ENCODE results near the gene ARMH4. TPM values are rescaled to one million over a fixed set of nuclear protein-coding genes. Genes with fewer than 3 reads are reported as not detected.

Gene ARMH4
- total RNA-seq, 1 experiment from 2014 or later: 42.6 TPM

DNA sequence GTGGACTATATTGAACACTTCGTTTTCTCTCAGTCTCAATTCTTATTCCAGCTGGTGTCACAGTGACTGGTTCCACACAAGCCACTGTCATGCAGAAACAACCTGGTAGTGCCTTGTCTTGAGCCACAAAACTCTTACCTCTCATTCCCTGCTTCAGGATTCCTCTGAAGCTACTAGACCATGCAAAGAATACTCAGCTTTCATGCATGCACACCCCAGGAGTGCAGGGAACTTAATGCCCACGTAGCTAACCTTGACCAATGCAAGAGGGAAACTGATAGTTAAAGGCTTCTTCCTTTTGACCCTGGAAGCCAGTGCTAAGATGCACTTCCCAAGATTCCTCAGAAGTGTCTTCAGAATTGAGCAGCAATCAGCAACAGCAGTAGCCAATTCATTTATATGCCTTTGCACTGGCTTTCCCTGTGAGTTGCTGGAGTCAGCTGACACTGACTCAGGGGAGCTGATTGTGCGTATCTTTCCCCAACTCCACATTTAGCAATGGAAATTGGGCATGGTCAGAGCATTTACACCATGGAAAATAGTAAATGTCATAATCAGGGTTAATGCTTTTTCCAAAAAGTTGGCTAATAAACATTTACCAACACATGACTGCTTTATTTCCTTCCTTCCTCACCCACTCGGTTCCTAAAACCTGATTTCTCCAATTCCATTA, 172.5 kb downstream of the ARMH4 start:
- Histone ChIP-seq H3K23ac (ENCODE audit: insufficient read length, low read depth, low read length) (no peak overlapping the region), H2BK12ac (ENCODE audit: insufficient read length, low read depth, low read length) (no peak overlapping the region), H3K56ac (ENCODE audit: insufficient read length, low read depth, low read length) (no peak overlapping the region), H3K27ac (ENCODE audit: insufficient read length, low read depth, low read length) (no peak overlapping the region), H3T11ph (ENCODE audit: low read length) (no peak overlapping the region), H3K4ac (ENCODE audit: low read depth, low read length) (no peak overlapping the region), H3K14ac (ENCODE audit: insufficient read depth, low read length) (no peak overlapping the region), H2BK120ac (ENCODE audit: low read depth, low read length, poor library complexity, severe bottlenecking) (no peak overlapping the region), H3K79me2 (ENCODE audit: insufficient read depth, low read length) (no peaks in the 10 kb centered on the region), H4K20me1 (ENCODE audit: control insufficient read depth, insufficient read depth, insufficient read length) (no peaks in the 10 kb centered on the region), H3K23me2 (ENCODE audit: insufficient read length, low read depth, low read length, poor library complexity, severe bottlenecking) (no peaks in the 10 kb centered on the region), H4K5ac (ENCODE audit: insufficient read length, low read depth, low read length) (no peak overlapping the region), H3K9me3 (ENCODE audit: control insufficient read depth, low read depth, low read length) (no peaks in the 10 kb centered on the region), H4K91ac (ENCODE audit: insufficient read length, low read depth, low read length) (no peak overlapping the region), H2BK15ac (ENCODE audit: low read depth, low read length) (no peak overlapping the region), H2BK5ac (ENCODE audit: insufficient read length, low read length) (no peak overlapping the region), H3K79me1 (ENCODE audit: insufficient read depth, low read depth, low read length, poor library complexity, severe bottlenecking) (no peaks in the 10 kb centered on the region), H3K4me1 (ENCODE audit: insufficient read depth, low read length) (0 out of 2 replicates have a peak, but pooled peaks cover 2% of the 10 kb centered on the region), H3K18ac (ENCODE audit: insufficient read length, low read depth, low read length) (no peak overlapping the region), H2AK5ac (ENCODE audit: insufficient read length, low read length) (no peak overlapping the region), H3K4me2 (ENCODE audit: insufficient read depth, insufficient read length, low read length) (no peak overlapping the region), H3K27me3 (ENCODE audit: insufficient read depth, low read length) (no peaks in the 10 kb centered on the region), H2AFZ (ENCODE audit: low read length) (no peak overlapping the region), H4K8ac (replicated peaks; ENCODE audit: insufficient read length, low read depth, low read length) (no peak overlapping the region), H2BK20ac (ENCODE audit: low read depth, low read length, poor library complexity, severe bottlenecking) (no peak overlapping the region), H3K9ac (ENCODE audit: extremely low read depth, insufficient read length, low read length) (no peak overlapping the region)
- no CpG with 5 or more reads among the region's 4 CpGs for WGBS (ENCODE audit: extremely low coverage, insufficient read length, low lambda C conversion rate)
- Mint-ChIP-seq H3K9me3 (no peaks in the 10 kb centered on the region), H3K4me3 (no peak overlapping the region), H3K27me3 (ENCODE audit: low read depth) (no peaks in the 10 kb centered on the region), H3K36me3 (ENCODE audit: insufficient read depth in 1 of 3, low read depth in 3 of 3) (no peaks in the 10 kb centered on the region; a peak in 1 of 7 replicates), H3K4me1 (peaks cover 14 to 16% of the 10 kb centered on the region in 2 experiments), H3K27ac (no peak overlapping the region; a peak in 1 of 7 replicates)
- no peak for DNase-seq
- TF ChIP-seq, protein P1, sequence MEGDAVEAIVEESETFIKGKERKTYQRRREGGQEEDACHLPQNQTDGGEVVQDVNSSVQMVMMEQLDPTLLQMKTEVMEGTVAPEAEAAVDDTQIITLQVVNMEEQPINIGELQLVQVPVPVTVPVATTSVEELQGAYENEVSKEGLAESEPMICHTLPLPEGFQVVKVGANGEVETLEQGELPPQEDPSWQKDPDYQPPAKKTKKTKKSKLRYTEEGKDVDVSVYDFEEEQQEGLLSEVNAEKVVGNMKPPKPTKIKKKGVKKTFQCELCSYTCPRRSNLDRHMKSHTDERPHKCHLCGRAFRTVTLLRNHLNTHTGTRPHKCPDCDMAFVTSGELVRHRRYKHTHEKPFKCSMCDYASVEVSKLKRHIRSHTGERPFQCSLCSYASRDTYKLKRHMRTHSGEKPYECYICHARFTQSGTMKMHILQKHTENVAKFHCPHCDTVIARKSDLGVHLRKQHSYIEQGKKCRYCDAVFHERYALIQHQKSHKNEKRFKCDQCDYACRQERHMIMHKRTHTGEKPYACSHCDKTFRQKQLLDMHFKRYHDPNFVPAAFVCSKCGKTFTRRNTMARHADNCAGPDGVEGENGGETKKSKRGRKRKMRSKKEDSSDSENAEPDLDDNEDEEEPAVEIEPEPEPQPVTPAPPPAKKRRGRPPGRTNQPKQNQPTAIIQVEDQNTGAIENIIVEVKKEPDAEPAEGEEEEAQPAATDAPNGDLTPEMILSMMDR (conservative IDR thresholded peaks at IDR 0.05): no peak

Data from H9 (cell line).